ENCODE results near the gene RTCA. TPM values are rescaled to one million over a fixed set of nuclear protein-coding genes. Genes with fewer than 3 reads are reported as not detected.

The RTCA gene
- total and polyA plus RNA-seq, 11 donors, result 21.3 to 54.6 (median 36.3) TPM

DNA sequence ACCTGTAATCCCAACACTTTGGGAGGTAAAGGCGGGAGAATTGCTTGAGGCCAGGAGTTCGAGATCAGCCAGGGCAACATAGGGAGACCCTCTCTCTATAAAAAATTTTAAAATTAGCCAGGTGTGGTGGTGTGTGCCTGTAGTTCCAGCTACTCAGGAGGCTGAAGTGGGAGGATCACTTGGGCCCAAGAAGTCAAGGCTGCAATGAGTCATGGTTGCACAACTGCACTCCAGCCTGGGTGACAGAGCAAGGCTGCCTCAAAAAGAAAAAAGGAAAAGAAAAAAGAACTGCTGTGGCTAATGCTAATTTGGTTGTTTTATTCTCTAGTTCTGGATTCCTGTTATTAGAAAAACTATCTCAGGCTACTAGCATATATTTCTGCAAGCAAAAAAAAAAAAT lies 46.1 kb upstream of the RTCA start:
- intact Hi-C loops (cut with DNase I), result no loop called here
- no peak for ATAC-seq
- Histone ChIP-seq H3K4me3 (no peak overlapping the region), H3K36me3 (peaks cover 0 to 50% (median 40%) of the 10 kb centered on the region in 9 donors), H3K27ac (no peak overlapping the region), H3K9me3 (no peaks in the 10 kb centered on the region), H3K27me3 (no peaks in the 10 kb centered on the region), H3K4me1 (peaks cover 0 to 10% (median 0%) of the 10 kb centered on the region in 12 donors)
- no peak for DNase-seq
- no peak for TF ChIP-seq CTCF (IDR thresholded peaks at IDR 0.05)
- no peak for TF ChIP-seq POLR2A (IDR thresholded peaks at IDR 0.05)
- WGBS, 4 donors, result 95 to 98% (median 96%) methylated on average over 2 of the region's 2 CpGs

DNA sequence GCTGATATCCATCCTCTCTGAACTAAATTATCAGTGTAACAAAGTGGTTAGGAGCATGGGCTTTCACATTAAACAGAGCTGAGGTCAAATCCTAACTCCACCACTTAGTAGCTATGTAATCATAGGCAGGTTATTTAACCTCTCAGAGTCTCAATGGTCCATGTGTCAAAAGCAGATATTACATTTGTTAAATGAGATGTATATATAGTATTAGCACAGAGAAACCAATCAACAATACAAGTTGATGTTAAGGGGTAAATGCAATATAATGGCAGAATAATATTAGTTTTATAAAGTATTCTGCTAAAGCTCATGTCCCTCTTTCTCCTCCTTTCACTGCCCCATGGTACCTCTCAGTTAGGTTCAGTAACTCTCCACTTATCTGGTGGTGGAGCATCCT lies 43.6 kb upstream of the RTCA start:
- H3K4me3 ChIP-seq, result no peak overlapping the region
- TF ChIP-seq POLR2A (IDR thresholded peaks at IDR 0.05), result no peak
- no peak for TF ChIP-seq CTCF (IDR thresholded peaks at IDR 0.05)
- no peak for ATAC-seq
- H3K36me3 ChIP-seq, result peaks cover 0 to 34% (median 23%) of the 10 kb centered on the region in 9 donors
- intact Hi-C loops (cut with DNase I), result no loop called here
- DNase-seq, result no peak
- H3K9me3 ChIP-seq, result no peaks in the 10 kb centered on the region
- peaks cover 0 to 7% (median 0%) of the 10 kb centered on the region in 12 donors for H3K4me1 ChIP-seq
- no peaks in the 10 kb centered on the region for H3K27me3 ChIP-seq
- H3K27ac ChIP-seq, result no peak overlapping the region

GRCh38 chr1:100229681-100230443 lies 36.2 kb upstream of the RTCA start:
- DNase-seq (no peak), ATAC-seq (no peak)
- Histone ChIP-seq H3K36me3 (peaks cover 0 to 81% (median 66%) of the 10 kb centered on the region in 9 donors), H3K27me3 (no peaks in the 10 kb centered on the region), H3K4me3 (no peak overlapping the region), H3K9me3 (no peaks in the 10 kb centered on the region), H3K4me1 (peaks cover 0 to 4% (median 0%) of the 10 kb centered on the region in 12 donors), H3K27ac (no peak overlapping the region)
- TF ChIP-seq POLR2A (IDR thresholded peaks at IDR 0.05) (no peak), CTCF (IDR thresholded peaks at IDR 0.05) (no peak)
- intact Hi-C loops (cut with DNase I), result no loop called here
- 69 to 78% (median 75%) methylated on average over 4 of the region's 4 CpGs for WGBS, 4 donors

- no peak overlapping the region for H3K27ac ChIP-seq
- intact Hi-C loops (cut with DNase I), result no loop called here
- TF ChIP-seq CTCF (IDR thresholded peaks at IDR 0.05), result no peak
- no peak for TF ChIP-seq POLR2A (IDR thresholded peaks at IDR 0.05)
- ATAC-seq, result no peak
- 85 to 93% (median 86%) methylated on average over 2 of the region's 2 CpGs for WGBS, 4 donors
- no peaks in the 10 kb centered on the region for H3K9me3 ChIP-seq
- peaks cover 0 to 88% (median 71%) of the 10 kb centered on the region in 9 donors for H3K36me3 ChIP-seq
- no peak for DNase-seq
- no peaks in the 10 kb centered on the region for H3K27me3 ChIP-seq
- H3K4me1 ChIP-seq, result peaks cover 0 to 4% (median 0%) of the 10 kb centered on the region in 12 donors
- H3K4me3 ChIP-seq, result no peak overlapping the region
These were observed 35.3 kb upstream of the RTCA start for GRCh38 chr1:100230765-100231164.

Data from heart left ventricle (tissue), 16 donors.